VCaP (cell line): Measurements from ENCODE around the gene GFPT2.

Experiments
- H3K27ac ChIP-seq: fragments of 450-650 bp; 2 replicates; pipeline ENCODE4 v1.5.1; 2017
- TF ChIP-seq, protein P1 (sequence below): fragments of 450-650 bp; conservative IDR thresholded peaks from 2 replicates; pipeline ENCODE4 v1.5.1; 2017; ENCODE audit warnings: mild to moderate bottlenecking, moderate library complexity

GFPT2 gene

DNA sequence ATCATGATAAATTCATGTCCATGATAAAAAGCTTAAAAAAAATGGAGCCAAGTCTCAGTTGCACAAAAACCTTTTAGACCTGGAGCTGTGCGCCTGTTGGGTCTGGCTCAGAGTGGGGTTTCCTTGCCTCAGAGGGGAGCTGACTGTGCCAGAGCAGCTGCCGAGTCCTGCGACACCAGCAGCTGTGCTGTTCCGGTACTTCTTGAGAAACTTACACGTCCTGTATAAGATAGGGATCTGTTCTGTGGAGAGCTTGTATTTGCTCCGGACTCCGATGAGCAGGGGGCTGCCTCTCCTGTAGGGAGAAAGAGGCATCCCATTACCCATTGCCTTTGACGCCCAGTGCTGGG lies 28.6 kb downstream of the GFPT2 start:
- TF ChIP-seq, protein P1, sequence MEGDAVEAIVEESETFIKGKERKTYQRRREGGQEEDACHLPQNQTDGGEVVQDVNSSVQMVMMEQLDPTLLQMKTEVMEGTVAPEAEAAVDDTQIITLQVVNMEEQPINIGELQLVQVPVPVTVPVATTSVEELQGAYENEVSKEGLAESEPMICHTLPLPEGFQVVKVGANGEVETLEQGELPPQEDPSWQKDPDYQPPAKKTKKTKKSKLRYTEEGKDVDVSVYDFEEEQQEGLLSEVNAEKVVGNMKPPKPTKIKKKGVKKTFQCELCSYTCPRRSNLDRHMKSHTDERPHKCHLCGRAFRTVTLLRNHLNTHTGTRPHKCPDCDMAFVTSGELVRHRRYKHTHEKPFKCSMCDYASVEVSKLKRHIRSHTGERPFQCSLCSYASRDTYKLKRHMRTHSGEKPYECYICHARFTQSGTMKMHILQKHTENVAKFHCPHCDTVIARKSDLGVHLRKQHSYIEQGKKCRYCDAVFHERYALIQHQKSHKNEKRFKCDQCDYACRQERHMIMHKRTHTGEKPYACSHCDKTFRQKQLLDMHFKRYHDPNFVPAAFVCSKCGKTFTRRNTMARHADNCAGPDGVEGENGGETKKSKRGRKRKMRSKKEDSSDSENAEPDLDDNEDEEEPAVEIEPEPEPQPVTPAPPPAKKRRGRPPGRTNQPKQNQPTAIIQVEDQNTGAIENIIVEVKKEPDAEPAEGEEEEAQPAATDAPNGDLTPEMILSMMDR = no peak
- no peak overlapping the region for H3K27ac ChIP-seq

- H3K27ac ChIP-seq = no peak overlapping the region
- TF ChIP-seq, protein P1 = no peak
Measured at GRCh38 chr5:180323941-180324600, 29.1 kb downstream of the GFPT2 start.

DNA sequence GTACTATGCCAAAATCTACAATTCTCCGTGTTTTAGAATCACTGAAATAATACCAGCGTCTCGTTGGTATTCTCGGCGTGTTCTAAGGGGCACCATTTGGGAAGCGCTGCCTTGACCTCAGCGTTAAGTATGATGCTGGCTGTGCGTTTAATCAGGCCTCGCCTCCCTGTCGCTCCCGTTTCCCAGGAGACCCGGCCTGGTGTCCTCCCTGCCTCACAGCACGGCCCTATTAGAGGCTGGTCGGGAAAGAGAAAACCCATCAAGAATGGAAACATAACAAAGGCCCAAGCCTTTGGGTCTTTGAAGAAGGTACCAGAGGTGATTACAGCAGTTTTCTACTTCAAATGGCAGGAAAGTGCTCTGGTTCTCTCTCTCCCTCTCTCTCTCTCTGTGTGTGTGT lies 30.0 kb downstream of the GFPT2 start:
- TF ChIP-seq, protein P1 = no peak
- no peak overlapping the region for H3K27ac ChIP-seq

DNA sequence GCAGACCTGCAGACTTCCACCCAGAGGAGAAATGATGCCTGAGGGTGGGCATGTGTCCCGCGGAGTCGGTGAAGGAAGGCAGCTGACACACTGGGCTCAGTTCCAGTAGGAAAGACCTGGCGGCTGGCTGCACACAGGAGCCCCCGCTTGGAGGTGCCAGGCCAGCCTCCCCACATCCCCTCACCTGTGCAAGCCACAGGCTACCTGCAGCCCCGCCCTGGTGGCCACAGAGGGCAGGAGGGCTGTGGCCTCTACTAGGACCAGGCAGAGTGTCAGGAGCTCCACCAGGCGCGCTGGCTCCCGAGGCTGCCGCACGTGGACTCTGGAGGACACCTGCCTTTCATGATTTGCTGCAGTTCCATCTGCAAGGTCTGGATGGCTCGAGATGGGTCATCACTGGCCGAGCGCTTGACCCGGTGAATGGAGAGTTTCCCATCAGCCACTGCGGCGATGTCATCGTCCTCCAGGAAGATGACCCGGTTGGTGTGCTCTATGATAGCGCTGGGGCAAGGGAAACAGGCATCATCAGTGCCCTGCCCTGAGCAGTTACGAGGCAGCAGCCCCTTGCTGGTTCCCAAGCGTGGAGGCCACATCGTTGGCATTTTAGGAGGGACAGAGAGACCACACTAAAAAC lies 34.6 kb downstream of the GFPT2 start:
- no peak overlapping the region for H3K27ac ChIP-seq
- TF ChIP-seq, protein P1 = no peak

- no peak overlapping the region for H3K27ac ChIP-seq
Measured at GRCh38 chr5:180316586-180316985, 36.5 kb downstream of the GFPT2 start.

DNA sequence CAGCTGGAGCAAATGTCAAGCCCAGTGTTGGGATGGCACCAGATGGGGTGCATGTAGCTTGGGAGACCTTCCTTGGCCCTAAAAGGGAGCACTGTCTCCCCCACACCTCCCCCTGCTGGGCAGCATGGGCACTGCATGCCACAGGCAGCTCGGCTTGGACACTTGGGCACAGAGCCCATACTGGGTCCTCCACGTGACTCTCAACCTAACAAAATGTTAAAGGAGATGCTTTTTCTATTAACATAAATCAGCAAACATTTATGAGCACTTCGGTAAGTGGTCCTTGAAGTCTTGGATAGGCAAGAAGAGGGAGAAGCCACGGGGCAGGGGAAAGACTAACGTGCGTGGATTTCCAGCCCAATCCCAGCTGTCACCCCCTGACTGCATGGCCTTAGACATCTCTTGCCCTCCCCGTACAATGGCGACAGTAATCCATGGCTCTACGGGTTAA lies 37.3 kb downstream of the GFPT2 start:
- no peak overlapping the region for H3K27ac ChIP-seq
- TF ChIP-seq, protein P1 = peak; percentile 99

More at GRCh38 chr5:180316586-180316985, 36.5 kb downstream of the GFPT2 start:
- TF ChIP-seq, protein P1 = no peak

- H3K27ac ChIP-seq = no peak overlapping the region
- TF ChIP-seq, protein P1 = no peak
Measured at GRCh38 chr5:180313677-180314505, 39.2 kb downstream of the GFPT2 start.
